Right lung (tissue), 5 donors: ENCODE data around the gene MESD. TPM values are rescaled to one million over a fixed set of nuclear protein-coding genes. Genes with fewer than 3 reads are reported as not detected.

ENCODE experiments used
- DNase-seq, 2 donors: peaks; one replicate each; pipeline ENCODE4 v3.0.0-alpha.2; 2013
- polyA plus RNA-seq, 5 donors: library from polyadenylated mRNA; unstranded; fragments of 120-200 nt; gene quantifications; one replicate each; pipeline versions ENCODE4 v1.2.1 to v1.2.3, GENCODE V29; 2013; ENCODE audit warnings: inconsistent platforms in 1 of 5, low replicate concordance in 1 of 5; ENCODE audit not compliant: insufficient read length in 5 of 5, insufficient read depth in 1 of 5

The MESD gene
- polyA plus RNA-seq, 5 donors, result 37.1 to 44.5 (median 43.4) TPM

DNA sequence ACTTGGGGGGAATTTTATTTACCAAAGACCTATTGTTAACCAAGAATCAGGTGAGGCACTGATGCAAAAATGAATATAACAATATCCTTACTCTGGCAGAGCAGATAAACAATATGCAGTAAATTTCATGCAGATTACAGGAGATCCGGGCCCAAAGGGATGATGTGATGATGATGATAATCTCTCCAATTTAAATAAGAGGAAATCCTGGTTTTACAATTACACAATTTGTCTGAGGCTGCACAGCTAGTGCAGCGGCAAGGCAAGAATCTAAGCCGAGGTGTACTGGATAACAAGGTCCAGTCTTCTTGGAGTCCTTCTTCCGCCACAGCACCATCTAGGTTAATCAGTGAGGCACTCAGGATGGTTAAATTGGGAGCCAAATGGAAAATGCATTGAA, 2.4 kb upstream of the MESD start:
- no peak for DNase-seq

DNA sequence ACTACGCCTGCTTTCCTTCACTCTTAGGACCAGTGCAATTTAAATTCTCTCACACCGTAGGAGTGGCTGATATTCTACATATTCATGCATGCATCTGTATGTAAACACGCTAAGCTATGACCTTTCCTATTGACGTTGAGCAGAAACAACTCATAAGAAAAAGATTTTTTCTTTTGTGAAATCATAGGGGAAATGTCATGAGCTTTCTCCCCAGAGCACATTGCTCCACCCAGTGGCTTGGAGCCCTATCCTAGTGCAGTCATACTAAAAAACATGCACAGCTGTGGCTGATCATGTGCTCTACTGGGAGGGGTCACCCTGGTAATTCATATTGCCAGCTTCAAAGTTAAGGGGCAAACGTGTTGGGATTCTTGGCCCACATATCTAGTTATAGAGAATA, 1.8 kb upstream of the MESD start:
- DNase-seq, result no peak

DNA sequence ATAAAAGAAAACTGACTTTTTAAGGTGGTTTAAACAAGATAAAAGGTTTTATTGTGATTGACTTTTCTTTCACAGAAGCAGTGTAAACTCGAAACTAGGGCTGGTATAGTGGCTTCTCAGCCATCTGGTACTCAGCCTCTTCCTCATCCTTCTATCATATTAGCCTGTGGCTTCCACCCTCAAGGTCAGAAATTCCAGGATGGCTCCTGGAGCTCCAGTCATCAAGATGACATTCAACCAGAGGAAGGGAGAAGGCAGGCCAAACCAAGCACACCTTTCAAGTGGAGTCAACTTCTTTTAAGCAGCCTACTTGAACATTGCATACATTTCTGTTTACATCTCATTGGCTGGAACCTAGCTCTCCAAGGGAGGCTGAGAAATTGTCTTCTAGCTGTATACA, 1.3 kb upstream of the MESD start:
- DNase-seq, result no peak

DNA sequence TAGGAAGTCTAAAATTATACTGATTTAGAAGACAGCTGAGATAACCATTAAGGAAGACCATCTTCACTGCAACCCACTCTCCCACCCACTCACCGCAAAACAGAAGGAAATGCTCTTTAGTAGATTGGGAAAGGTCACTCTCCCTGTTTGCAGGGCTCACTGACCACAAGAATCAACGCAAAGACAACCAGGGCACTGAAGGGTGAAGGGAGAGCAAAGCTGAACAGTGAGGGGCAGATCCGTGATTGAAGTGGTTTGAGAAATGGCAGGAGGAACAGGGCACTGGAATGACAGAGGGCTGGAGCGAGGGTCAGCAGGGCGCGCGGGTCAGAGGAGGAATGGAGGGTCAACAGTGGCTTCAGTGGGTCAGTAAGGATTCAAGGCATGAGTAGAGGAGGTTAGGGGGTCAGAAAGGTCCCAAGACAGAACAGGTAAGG, 520 bp downstream of the MESD start:
- DNase-seq, result no peak

DNA sequence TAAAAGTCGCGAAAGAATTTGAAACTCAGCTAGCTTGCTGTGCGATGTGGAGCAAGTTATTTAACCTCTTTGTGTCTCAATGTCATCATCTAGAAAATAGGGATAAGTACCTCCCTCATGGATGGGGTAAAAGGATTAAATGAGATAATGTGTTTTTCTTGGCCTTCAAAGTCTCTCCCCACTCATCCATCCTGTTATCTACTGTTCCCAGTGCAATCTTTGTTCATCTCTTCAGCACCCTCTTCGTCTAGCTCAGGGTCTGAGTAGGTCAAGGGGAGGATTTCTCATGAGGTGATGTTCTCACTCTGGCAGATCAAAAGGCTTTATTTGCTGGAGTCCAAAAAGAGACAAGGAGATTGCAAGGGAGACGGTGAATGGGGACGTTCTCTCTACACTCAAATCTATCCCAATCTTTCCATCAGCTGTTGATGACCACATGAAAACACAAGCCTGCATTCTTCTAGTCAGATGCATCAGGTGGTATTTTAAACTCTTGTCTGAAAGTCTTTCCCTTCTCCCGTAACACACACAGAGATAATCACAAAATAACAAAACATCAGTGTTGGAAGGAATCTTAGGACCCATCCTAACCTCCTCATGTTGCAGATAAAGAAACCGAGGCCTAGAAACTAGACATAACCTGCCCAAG, 1.3 kb downstream of the MESD start:
- DNase-seq, result no peak

DNA sequence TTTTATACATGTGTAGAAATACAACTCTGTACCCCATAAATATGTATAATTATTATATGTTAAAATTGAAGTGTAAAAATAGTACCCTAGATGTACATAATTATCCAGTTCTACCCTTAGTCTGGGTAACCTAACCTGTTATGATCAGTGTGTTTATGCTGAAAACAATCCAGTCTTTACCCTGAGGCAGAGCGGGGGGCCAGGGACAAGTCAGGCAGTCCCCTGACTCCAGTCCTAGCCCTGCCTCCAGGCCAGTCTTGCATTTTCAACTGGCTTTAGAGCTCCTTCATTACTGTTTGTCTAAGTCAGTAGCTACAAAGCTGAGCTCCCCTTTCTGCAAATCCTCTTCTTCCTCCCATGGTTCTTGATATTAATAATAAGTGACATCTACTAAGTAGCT, 3.1 kb downstream of the MESD start:
- no peak for DNase-seq

DNA sequence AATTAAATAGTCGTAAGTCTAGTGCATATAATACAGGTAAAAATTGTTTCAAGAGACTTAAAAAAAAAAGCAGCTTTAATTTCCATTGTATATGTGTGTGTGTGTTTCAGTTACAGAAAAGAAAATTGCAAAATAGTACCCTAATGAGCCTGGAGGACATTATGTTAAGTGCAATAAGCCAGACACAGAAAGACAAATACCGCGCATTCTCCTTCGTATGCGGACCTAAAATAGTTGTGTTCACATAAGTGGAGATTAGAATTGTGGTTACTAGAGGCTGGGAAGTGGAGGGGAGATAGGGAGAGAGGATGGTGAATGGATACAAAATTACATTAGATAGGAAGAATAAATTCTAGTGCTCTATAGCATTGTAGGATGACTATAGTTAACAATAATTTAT, 3.6 kb downstream of the MESD start:
- no peak for DNase-seq

DNA sequence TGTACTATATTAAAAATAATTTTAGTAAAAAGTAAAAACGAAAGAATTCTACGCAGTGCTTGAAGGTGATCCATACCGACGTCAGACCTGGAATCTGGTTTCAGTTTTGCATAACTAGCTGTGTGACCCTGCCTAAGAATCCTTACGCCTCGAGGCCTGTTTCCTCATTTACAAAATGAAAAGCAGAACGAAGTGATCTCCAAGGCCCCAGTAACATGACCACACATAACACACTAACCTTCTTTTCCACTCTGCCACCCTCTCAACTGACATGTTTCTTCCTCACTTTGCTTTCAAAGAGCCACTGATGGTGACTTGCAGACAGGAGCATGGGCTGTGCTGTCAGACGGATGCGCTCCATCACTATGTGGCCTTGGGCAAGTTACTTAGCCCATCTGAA, 4.8 kb downstream of the MESD start:
- no peak for DNase-seq

DNA sequence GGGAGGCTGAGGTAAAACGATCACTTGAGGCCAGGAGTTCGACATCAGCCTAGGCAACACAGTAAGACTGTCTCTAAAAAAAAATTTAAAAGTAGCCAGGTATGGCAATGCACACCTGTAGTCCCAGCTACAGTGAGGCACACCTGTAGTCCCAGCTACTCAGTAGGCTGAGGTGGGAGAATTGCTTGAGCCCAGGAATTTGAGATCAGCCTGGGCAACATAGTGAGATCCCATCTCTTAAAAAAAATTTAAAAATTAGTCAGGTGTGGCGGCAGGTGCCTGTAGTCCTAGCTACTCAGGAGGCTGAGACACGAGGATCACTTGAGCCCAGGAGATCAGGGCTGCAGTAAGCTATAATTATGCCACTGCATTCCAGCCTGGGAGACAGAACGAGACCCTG, 6.8 kb downstream of the MESD start:
- no peak for DNase-seq

DNA sequence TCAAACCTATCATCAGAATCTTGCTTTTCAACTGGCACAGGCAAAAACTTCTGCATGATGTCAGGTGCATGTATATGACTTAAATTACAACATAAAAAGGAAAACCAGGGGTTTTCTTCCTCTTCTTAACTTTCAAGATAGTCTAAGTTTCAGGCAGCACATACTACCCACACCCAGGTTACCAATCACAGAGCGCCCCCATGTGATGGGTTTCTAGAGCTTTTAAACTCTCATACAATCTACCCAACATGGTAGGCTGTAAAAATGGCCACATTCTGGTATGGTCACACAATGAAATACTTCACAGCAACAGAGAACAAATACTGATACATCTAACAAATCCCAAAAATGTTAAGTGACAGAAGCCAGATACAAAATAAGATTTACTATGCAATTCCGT, 7.4 kb downstream of the MESD start:
- DNase-seq, result no peak

DNA sequence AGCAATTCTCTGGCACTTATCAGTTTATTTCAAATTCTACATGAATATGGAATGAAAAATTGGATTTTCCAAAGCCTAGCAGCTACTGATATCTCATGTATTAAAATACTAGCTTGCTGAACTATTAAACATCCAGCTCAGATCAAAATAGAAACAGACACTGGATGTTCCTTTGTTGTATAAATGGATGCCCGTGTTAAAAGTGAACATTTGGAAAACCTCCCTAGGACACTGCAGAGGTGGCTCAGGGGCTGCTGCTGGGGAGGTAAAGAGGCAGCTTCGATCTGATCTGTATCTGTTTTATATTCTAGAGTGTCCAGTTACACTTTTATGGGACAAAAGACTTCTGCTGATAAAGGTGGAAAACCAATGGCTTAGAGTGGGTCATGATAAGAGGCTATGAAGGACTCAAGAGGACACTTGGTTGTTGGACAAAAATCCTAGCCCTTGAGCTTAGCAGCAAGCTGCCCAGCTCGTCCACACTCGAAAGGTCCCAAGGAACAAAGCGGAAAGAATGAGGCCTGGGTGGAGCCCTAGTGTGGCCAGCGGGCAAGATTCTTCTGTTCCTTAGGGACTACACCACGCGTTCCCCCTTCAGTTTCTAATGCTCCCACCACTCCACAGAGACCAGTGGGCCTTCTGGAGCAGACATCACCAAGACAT, 9.9 kb downstream of the MESD start:
- no peak for DNase-seq

DNA sequence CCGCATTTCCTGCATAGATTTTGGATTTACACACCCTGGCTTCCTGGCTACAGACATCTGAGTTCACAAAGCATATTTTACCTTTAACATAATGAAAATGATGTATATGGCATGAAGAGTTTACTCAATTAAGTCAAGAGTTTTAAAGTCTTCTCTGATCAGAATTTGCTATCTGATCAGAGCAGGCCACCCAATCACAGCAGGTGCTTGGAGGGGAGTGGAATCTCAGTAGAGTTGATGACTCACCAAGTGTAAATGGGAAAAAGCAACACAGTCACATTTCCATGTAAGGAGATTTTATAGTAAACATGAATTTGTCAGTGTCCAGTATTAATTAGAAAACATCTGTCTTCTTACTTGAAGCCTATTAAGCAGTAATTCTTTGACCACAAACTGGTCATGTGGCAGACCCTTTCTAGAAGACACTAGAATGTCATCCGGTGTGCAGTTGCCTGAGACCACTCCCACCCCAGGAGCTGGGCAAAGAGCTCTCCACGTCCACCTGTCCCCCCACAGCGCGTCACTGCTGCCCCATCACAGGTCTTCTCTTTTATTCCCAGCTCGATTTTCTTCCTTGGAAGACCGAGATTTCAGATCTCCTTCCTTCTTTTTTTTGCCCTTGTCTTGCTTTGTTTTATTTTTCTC, 10.8 kb downstream of the MESD start:
- DNase-seq, result no peak

DNA sequence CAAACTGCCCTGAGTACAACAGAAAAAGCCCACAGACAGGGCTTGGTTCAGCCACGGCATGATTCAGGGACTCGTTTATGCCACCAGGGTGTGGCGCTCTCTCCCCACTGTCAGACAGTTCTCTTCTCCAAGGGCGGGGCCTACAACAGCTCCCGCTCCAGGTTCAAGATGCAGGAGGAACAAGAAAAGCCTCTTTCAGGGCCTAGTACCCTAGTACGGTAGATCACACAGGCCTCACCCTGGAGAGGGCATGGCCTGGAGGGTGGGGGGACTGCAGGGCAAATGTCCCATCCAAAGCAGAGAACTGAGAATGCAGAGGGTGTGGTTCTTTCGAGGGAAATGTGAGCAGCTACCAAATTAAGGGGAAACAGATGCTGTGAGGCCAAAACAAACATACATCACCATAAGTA, 12.0 kb downstream of the MESD start:
- DNase-seq, result no peak

DNA sequence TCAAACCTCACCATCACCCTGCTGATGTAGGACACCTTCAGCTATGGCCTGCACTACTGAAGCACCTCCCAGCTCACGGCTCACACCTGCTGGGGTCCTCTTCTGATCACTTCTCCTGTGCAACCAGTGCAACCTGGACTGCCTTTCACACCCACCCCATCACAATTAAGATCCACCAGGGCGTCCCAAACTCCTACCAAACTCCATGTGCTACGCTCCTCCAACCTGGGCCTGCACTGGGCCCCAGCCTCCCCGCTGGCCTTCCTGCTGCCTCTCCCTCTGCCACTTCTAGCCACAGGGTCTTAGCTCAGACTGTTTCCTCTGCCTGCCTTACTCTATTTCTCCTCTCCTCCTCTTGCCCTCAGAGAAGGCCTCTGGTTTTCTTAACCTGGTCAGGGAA, 12.8 kb downstream of the MESD start:
- no peak for DNase-seq

DNA sequence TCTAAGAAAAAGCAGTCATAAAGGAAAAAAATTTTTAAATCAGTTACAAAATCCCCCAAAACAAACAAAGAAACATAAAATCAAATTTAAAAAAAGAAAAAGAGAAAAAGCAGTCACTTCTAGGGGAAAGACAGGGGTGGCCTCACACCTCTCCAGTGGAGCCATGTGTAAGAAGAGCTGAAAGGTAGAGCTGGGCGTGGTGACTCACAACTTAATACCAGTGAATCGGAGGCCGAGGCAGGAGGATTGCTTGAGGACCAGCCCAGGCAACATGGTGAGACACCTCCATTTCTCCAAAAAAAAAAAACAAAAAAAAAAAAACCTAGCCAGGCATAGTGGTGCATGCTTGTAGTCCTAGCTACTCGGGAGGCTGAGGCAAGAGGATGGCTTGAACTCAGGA, 14.7 kb downstream of the MESD start:
- no peak for DNase-seq

DNA sequence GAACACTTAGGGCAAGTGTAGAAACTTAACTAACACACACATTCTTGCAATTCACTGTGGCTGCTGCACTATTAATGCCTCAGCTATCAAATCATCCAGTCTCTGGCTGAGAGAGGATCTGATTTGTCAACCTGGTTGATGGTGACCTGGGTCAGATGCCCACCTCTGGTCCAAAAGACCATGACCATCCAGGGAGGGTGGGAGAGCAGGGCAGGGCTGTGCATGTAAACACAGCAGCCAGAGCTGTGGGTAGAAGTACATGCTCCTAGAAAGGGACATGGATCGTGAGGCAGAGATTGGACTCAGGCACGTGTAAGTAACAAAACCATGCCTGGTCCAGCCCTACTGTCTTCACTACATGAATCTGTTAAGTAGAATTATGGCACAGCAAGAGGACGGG, 17.3 kb downstream of the MESD start:
- DNase-seq, result no peak

DNA sequence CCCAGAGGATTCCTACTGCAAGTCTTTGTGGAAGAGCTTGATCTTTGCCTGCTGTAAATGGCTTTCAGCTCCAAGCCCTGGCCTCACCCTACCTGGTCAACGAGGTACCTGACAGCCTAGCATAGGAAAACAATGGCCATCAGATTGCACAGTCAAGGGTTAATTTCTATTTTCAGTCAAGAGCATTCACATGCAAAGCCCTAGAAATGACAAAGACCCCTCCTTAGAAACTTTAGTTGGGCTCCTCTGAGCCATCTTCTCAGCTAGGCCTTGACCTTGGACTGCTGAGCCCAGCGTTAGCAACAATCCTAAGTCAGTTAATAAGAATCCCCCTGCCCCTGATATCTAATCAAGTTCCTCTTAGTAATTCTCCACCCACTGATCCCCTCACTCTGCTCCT, 18.5 kb downstream of the MESD start:
- DNase-seq, result no peak

DNA sequence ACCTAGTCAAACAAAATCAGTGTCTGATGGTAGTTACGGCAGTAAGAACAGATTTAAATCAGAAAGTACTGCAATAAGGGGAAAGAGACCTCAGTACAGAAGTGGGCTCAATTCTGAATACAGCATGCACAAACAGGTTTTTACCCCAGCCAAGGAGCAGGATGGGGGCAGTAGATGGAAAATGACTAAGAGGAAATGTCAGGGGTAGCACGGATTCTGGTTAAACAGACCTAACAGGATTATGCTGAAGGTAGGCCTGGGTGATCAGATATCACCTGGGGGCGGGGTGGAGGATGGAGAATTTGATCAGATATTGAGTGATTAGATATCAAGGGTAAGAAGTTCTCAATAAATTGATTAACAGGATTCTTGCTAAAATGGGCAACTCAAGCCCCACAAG, 19.0 kb downstream of the MESD start:
- no peak for DNase-seq

DNA sequence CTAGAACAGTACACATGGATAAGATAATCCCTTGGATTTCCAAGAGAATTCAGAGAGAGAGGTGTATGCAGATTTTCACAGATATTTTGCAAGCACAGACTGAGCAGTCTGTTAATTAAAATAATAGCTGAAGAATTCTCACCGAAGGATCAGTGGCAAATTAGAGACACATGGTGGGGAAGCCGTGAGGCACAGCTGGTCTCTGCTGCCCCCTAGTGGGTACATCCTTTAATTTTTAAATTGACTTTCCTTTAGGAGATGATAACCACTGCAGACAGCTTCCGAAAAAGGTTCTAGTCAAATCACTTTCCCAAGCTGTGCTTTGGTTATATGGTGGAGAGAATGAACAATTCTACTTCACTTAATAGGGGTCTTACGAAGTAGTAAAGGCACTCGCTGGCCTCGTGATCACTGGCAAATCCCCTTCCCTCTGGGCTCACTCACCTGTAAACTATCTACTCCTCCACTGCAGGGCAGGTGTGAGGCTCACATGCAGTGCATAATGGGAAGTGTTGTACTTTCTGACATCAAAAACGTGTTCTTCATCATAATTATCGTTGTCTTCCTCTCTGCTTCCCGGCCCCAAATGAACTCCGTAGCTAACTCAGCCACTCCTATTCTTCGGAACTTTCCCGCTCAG, 19.5 kb downstream of the MESD start:
- peak in 1 of 2 donors; percentile 60 for DNase-seq

DNA sequence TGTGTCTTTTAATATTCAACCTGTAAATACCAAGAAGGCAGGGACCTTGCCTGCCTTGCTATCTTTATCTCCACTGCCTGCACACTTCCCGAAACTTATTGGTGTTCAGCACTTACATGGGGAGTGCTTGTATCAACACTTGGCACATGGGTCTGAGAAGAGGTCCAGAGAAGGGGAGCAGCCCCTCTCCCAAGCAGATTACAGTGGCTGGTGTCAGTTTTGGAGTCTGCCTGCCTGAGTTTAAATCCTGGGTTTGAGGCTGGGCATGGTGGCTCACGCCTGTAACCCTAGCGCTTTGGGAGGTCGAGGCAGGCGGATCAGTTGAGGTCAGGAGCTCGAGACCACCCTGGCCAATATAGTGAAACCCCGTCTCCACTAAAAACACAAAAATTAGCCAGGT, 20.3 kb downstream of the MESD start:
- DNase-seq, result no peak

DNA sequence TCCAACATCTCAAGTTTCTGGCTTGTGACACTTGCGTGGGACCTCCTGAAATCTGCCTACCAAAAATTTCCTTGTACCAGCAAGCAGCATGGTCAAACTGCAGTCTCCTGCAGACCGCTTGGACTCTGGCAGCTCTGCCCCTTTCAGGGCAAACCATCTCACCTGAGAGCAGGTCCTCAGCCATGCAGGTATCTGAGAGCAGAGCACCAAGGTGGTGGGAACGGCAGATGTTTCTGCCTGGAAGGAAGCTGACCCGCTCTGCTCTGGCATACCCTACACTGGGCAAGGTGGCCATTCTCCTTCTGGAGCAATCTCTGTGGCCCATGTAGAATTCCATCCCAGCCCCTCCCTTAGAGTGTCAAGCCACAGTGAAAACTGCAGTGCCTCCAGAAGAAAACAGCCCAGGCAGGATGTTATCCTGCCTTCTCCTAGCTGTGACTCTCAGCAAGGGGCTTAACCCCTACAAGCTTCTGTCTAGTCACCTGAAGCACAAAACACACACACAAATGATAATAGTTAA, 21.6 kb downstream of the MESD start:
- no peak for DNase-seq

DNA sequence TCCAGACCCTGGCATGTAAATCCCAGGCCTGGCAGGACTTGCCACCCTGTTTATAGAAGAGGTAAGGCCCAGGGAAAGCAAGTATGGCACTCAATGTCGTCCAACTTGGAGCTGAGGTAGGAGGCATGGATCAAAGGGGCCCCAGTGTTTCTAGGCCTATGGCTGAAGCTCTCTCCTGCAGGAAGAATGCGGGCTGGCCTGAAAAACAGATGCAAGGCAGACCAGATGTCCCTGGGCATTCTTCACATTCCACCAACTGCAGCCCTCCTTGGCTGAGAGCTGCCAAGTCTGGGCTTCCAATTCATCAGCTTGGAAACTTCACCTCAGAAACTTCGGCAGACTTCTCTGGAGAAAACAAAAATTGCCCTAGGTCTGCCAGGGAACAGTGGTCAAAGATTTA, 22.2 kb downstream of the MESD start:
- DNase-seq, result no peak
